ENCODE data around the gene MRM1. TPM values are rescaled to one million over a fixed set of nuclear protein-coding genes. Genes with fewer than 3 reads are reported as not detected.

MRM1 gene
- total and polyA plus RNA-seq, 9 of the 15 experiments (the other 6 are each of a cell fraction or from before 2014, with no cell fraction given), result 0.61 to 28.4 (median 21.5) TPM

GRCh38 chr17:36608794-36609497, 7.6 kb downstream of the MRM1 start (continued):
- TF ChIP-seq, protein P1, sequence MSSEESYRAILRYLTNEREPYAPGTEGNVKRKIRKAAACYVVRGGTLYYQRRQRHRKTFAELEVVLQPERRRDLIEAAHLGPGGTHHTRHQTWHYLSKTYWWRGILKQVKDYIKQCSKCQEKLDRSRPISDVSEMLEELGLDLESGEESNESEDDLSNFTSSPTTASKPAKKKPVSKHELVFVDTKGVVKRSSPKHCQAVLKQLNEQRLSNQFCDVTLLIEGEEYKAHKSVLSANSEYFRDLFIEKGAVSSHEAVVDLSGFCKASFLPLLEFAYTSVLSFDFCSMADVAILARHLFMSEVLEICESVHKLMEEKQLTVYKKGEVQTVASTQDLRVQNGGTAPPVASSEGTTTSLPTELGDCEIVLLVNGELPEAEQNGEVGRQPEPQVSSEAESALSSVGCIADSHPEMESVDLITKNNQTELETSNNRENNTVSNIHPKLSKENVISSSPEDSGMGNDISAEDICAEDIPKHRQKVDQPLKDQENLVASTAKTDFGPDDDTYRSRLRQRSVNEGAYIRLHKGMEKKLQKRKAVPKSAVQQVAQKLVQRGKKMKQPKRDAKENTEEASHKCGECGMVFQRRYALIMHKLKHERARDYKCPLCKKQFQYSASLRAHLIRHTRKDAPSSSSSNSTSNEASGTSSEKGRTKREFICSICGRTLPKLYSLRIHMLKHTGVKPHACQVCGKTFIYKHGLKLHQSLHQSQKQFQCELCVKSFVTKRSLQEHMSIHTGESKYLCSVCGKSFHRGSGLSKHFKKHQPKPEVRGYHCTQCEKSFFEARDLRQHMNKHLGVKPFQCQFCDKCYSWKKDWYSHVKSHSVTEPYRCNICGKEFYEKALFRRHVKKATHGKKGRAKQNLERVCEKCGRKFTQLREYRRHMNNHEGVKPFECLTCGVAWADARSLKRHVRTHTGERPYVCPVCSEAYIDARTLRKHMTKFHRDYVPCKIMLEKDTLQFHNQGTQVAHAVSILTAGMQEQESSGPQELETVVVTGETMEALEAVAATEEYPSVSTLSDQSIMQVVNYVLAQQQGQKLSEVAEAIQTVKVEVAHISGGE (CRISPR knock-in tag; IDR thresholded peaks at IDR 0.05), result no peak
- TF ChIP-seq PCBP2 (IDR thresholded peaks at IDR 0.05; ENCODE audit: low read depth, low read length, poor library complexity, severe bottlenecking) (no peak), ILF3 (IDR thresholded peaks at IDR 0.05; ENCODE audit: borderline replicate concordance) (no peak), HOMEZ (CRISPR knock-in tag; IDR thresholded peaks at IDR 0.05) (no peak), ZBTB7A (IDR thresholded peaks at IDR 0.05; ENCODE audit: borderline replicate concordance, control insufficient read depth, low read depth, low read length) (peak; percentile 51; the same call in 1 of the 2 replicates), ZNF175 (CRISPR knock-in tag; IDR thresholded peaks at IDR 0.05; ENCODE audit: low read depth) (no peak), NRF1 (conservative IDR thresholded peaks at IDR 0.05 in 1 of 2, IDR thresholded peaks at IDR 0.05 in 1 of 2) (peak; percentile 67 to 76), HDAC2 (IDR thresholded peaks at IDR 0.05) (no peak), ZBTB8A (IDR thresholded peaks at IDR 0.05; ENCODE audit: partially characterized antibody) (no peak)
- TF ChIP-seq, protein P2, sequence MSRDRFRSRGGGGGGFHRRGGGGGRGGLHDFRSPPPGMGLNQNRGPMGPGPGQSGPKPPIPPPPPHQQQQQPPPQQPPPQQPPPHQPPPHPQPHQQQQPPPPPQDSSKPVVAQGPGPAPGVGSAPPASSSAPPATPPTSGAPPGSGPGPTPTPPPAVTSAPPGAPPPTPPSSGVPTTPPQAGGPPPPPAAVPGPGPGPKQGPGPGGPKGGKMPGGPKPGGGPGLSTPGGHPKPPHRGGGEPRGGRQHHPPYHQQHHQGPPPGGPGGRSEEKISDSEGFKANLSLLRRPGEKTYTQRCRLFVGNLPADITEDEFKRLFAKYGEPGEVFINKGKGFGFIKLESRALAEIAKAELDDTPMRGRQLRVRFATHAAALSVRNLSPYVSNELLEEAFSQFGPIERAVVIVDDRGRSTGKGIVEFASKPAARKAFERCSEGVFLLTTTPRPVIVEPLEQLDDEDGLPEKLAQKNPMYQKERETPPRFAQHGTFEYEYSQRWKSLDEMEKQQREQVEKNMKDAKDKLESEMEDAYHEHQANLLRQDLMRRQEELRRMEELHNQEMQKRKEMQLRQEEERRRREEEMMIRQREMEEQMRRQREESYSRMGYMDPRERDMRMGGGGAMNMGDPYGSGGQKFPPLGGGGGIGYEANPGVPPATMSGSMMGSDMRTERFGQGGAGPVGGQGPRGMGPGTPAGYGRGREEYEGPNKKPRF (IDR thresholded peaks at IDR 0.05; ENCODE audit: low read depth, low read length), result no peak
- TF ChIP-seq, protein P3, sequence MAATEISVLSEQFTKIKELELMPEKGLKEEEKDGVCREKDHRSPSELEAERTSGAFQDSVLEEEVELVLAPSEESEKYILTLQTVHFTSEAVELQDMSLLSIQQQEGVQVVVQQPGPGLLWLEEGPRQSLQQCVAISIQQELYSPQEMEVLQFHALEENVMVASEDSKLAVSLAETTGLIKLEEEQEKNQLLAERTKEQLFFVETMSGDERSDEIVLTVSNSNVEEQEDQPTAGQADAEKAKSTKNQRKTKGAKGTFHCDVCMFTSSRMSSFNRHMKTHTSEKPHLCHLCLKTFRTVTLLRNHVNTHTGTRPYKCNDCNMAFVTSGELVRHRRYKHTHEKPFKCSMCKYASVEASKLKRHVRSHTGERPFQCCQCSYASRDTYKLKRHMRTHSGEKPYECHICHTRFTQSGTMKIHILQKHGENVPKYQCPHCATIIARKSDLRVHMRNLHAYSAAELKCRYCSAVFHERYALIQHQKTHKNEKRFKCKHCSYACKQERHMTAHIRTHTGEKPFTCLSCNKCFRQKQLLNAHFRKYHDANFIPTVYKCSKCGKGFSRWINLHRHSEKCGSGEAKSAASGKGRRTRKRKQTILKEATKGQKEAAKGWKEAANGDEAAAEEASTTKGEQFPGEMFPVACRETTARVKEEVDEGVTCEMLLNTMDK (IDR thresholded peaks at IDR 0.05; ENCODE audit: borderline replicate concordance, insufficient read depth, low read depth, low read length, poor library complexity, severe bottlenecking), result peak; percentile 69
- TF ChIP-seq, protein P4, sequence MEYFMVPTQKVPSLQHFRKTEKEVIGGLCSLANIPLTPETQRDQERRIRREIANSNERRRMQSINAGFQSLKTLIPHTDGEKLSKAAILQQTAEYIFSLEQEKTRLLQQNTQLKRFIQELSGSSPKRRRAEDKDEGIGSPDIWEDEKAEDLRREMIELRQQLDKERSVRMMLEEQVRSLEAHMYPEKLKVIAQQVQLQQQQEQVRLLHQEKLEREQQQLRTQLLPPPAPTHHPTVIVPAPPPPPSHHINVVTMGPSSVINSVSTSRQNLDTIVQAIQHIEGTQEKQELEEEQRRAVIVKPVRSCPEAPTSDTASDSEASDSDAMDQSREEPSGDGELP (CRISPR knock-in tag; IDR thresholded peaks at IDR 0.05; ENCODE audit: borderline replicate concordance), result peak; percentile 50; the same call in 1 of the 2 replicates
